Measurements from ENCODE around the gene DUSP9.

DUSP9 gene

DNA sequence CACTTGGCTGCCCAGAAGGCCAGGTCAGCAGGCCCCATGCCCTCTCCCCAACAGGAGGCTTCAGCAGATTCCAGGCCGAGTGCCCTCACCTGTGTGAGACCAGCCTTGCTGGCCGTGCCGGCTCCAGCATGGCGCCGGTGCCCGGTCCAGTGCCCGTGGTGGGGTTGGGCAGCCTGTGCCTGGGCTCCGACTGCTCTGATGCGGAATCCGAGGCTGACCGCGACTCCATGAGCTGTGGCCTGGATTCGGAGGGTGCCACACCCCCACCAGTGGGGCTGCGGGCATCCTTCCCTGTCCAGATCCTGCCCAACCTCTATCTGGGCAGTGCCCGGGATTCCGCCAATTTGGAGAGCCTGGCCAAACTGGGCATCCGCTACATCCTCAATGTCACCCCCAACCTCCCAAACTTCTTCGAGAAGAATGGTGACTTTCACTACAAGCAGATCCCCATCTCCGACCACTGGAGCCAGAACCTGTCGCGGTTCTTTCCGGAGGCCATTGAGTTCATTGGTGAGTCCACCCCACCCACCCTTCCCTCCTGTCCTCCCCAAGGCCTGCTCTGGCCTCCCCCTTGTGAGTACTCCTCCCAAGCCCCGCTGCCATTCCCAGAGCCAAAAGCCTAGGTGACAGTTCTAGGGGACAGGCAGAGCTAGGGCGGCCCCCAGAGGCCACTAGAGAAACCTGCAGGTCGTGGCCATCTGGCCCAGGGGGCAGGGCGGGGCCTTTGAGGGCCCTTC, 2.3 kb downstream of the DUSP9 start:
- peak; percentile 67 for DNase-seq

DNA sequence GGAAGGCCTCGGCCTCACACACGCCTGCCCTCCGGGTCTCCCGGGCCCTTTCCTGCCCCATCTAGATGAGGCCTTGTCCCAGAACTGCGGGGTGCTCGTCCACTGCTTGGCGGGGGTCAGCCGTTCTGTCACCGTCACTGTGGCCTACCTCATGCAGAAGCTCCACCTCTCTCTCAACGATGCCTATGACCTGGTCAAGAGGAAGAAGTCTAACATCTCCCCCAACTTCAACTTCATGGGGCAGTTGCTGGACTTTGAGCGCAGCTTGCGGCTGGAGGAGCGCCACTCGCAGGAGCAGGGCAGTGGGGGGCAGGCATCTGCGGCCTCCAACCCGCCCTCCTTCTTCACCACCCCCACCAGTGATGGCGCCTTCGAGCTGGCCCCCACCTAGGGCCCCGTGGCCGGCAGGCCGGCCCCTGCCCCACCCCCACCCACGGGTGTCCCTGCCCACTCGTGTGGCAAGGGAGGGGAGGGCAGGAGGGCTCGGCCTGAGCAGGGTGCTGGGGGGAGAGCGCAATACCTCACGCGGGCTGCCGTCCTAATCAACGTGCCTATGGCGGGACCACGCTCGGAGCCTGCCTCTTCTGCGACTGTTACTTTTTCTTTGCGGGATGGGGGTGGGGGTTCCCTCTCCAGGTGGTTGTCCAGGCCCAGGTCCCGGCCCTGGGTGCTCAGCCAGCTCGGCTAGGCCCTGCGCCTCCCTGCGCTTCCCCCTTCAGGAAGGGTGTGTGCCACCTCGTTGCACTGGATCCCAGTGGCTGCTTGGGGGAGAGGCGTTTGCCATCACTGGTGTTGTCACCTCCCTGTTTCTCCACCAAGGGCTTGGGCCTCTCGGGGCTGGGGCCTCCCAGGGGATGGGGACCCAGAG, 3.1 kb downstream of the DUSP9 start:
- DNase-seq: no peak

DNA sequence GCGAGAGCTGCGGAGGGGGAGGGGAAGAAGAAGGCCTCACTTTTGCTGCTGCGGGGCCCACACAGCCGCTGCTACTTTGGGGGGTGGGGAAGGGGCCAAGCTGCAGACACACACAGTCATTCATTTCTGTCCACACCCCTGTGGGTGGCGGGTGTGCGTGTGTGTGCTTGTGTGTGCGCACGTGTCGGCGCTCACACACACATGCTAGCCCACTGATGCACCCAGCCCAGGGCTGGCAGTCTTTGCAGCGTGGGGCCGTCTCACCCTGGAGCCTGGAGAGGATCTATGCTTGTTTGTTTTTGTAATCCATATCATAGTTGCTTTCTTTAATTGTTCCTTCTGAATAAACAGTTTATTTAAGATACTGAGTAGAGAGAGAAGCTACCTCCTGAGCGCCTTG, 4.0 kb downstream of the DUSP9 start:
- DNase-seq: no peak

DNA sequence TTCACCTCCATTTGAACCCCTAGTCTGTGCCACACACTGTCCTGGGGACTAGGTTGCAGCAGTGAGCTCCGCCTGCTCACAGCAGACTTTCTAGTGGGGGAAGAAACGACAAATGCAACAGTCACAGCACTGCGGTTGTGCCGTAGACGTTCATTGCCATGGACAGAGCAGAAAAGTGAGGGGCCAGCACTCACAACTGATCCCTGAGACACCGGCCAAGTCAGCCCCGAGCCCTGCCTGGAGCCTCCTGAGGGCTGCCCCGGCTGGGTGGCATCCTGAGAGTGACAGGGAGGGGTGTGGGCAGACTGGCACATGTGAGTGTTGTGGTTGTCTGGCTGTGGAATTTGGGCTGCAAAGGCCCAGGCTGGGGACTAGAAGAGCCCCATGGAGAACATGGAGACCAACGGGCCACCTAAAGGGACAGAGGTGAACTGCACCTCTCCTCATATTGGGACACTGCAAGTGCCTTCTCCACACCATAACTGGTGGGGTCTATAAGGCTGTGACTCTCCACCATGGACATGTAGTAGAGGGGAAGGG, 4.6 kb downstream of the DUSP9 start:
- peak; percentile 47 for DNase-seq

DNA sequence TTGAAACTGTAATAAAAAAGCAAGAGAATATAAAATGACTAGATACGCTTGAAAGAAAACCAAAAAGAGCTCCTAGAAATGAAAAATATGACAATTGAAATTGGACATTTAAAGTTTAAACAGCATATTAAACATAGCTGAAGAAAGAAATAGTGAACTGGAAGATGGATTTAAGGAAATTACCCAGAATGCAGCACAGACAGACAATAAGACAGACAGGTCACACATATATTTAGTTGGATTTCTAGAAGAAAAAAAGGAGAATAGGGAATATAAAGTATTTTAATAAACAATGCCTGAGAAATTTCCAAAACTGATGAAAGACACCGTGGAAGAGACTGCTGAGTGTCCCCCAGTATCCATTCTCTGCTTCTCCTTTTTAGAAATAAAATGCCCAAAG, 6.6 kb downstream of the DUSP9 start:
- DNase-seq: no peak

DNA sequence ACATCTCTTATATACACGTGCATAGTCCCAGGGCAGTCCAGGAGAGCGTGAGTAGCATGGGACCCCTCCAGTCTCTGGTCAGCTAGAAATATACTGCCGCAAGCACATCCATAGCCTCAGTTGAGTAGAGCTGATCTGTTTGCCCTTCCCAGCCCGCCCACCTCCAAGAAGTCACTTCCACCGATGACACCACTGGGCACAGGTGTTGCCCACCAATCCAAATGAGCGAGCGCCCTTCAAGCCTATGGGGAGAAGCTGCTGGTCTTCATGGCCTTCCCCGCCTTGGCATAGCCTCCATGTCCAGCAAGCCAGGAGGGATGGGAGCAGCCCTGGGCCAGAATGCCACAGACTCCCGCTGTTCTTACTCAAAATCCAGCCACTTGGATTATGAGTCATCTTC, 10.2 kb downstream of the DUSP9 start:
- no peak for DNase-seq

DNA sequence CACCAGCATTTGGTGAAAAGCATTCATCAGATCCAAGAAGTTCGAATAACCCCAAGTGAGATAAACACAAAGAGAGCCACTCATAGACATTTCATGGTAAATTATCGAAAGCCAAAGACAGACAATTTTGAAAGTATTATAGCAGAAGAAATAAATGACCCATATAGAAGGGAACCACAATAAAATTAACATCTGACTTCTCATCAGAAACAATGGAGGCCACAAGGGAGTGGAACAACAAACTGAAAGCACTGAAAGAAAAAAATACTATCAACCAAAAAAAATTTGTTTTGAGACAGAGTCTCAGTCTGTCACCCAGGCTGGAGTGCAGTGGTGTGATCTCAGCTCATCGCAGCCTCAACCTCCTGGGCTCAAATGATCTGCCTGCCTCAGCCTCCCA, 12.3 kb downstream of the DUSP9 start:
- DNase-seq: no peak

DNA sequence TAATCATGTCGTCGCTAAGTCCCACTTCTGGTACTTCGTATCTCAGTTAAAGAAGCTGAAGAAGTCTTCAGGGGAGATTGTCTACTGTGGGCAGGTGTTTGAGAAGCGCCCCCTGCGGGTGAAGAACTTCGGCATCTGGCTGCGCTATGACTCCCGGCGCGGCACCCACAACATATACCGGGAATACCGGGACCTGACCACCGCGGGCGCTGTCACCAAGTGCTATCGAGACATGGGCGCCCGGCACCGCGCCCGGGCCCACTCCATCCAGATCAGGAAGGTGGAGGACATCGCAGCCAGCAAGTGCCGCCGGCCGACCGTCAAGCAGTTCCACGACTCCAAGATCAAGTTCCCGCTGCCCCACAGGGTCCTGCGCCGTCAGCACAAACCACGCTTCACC, 15.3 kb downstream of the DUSP9 start:
- peak; percentile 60 for DNase-seq

DNA sequence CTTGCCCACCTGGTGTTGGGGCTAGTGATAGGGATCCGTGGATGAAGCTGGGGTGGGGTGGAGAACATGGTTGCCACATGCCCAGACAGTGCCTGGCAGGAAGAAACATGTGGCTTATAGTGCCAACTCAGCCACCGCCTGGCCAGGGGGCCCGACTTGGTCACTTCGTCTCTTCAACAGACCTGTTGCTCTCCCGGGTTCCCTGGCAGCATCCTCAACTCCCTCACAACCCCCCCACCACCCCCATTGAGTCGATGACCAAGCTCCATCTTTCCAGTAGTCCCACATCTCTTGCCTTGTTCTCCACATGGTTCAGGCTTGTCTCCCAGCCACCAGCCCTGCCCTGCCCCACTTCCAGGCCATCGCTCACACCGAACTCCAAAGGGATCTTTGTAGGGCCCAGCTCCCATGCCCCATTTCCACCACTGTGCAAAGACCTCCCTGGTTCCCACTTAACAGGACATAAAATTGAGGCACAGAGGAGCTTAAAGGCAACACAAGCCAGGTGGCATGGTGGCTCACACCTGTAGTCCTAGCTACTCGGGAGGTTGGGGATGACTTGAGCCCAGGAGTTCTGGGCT, 18.8 kb downstream of the DUSP9 start:
- DNase-seq: no peak

DNA sequence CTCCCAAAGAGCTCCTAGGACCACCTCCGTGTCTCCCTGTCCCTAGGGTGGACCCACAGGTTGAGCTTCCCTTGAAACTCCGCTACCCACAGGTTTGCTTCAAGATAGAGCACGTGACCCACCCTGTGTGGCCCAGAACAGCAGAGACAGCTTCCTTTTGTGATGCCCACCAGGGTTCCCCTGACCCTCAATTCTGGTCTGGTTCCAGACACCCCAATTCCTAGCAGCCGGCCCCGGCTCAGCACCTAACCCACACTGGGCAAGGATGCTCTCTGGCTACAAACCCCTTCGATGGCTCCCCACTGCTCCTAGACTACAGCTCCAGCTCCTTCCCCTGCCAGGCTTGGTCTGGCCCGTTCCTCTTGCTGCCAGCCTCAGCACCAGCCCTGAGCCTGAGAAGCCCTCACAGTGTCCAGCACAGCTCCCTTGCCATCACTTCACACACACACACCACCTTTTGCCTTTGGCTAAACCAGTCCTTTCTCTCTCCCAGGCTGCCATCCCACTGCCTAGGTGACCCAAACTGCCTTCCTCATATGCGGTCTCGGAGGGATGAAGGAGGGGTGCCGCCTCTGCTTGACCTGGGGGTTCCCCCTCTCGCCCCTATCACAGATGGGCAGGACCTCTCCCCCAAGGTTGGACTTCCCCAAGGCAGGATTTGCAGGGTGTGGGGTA, 20.4 kb downstream of the DUSP9 start:
- DNase-seq: no peak

DNA sequence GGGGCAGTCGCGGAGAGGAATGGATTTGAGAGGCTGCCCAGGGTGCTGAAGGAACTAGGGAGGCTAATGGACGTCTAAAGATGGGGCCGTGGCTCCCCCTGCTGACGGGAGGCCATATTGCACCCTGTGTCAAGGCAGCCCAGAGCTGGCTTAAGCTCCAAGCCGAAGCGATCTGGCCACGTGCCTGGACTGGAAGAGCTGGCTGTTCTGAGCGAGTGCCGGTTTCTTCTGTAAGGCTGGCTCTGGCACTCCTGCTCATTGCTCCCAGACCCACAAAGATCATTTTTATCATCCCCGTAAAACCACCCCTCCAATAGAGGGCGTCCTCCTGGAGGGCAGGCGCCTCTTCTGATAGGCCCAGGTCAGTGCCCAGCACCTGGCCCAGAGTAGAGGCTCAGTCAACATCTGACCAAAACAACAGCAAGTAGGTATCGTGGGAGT, 21.0 kb downstream of the DUSP9 start:
- DNase-seq: peak; percentile 83

DNA sequence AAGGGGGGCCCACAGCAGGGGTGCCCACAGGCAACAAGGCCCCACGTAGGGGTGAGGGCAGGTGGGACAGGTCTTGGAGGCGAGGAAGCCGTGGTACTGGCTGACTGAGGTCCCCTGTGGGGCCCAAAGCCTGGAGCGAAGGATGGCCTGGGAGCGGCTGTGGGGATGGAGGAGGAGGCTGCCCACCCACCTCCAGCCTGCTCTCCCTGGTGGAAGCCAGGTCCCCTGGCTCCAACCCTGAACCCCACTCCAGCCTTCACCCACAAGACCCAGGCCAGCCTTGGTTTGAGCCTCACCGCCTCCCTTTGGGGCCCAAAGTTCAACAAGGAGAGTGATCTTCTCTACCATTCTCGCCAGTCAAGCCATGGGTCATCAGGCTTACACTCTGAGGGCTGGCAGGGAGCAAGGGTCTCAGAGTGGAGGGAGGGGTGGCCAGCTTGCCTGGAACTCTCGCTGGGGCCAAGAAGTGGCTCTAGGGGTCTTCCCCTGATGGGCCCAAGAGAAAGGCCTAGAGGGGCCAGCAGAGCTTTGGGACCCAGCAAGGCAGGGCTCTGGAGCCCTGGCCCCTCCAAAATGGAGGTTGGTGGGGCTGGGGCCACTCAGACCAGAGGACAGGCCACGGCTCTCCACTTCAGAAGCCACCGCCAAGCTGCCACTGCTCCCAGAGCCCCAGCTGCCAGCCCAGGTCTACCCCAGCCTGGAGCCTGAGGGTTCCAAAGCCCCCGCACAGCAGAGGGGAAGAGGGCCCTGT, 21.6 kb downstream of the DUSP9 start:
- DNase-seq: no peak

DNA sequence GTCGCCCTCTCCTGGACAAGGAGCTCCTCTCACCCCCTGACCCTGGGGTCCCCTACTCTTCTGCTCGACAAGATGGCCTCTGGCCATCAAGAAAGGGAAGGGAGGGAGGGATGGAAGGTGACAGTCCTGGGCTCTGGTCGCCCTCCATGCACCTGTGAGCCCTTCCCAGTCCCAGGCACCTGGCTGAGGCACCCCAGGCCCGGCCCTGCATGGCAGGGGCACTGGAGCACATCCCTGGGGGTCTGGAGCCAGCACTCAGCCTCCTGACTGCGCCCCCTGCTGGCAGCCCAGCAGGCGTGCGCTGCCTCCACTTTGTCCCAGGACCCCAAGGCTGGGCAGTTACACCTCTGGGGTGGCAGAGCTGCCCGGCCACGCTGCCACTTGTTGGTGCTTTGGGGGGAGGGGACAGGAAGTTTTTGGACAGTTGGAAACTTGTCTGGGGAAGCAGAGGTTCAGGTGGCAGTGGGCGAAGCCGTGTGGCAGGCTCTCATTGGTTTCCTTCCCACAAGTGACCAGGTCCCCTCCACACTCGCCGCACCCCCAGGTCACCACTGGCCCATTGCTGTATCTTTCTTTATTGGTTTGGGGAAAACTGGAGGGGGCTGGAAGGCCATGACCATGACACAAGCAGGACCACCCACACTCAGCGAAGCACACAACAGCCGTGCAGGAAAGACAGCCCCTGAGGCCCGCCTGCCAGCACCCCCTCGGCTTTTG, 22.3 kb downstream of the DUSP9 start:
- peak; percentile 49 for DNase-seq

DNA sequence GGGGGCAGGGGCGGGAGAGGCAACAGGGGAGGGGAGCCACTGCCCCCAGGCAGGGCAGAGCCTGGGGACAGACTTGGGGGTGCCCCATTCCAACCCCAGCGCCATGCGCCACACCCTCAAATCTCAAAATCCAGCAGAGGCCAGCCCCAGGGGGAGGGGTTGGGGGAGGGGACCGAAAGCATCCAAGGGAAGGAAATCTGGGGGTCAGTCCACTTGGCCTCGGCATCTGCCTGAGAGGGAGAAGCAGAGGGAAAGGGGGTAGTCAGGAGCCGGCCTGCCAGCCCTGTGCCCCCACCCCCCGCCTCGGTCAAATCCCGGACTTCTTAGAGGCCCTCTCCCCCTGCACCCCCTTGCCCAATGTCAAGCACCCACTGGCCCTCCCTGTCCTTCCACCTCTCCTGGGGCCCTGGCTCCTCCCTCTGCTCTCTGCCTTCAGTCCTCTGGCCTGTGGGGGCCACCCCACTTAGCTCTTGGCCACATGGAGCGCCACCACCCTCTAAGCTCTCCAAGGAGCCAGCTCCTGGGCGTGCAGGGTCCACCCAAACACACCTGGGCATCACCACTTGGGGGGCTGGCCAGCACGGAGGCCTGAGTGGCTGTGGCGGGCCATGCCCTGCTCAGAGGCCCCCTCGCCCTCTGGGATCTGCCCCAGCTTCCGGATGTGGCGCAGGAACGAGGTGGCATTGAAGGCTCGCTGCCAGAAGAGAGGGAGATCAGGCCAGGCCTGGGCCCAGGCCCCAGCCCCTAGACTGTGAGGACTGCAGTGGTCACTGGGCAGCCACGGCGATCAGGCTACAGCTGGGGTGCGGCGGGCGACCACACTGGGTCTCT, 23.1 kb downstream of the DUSP9 start:
- DNase-seq: no peak

DNA sequence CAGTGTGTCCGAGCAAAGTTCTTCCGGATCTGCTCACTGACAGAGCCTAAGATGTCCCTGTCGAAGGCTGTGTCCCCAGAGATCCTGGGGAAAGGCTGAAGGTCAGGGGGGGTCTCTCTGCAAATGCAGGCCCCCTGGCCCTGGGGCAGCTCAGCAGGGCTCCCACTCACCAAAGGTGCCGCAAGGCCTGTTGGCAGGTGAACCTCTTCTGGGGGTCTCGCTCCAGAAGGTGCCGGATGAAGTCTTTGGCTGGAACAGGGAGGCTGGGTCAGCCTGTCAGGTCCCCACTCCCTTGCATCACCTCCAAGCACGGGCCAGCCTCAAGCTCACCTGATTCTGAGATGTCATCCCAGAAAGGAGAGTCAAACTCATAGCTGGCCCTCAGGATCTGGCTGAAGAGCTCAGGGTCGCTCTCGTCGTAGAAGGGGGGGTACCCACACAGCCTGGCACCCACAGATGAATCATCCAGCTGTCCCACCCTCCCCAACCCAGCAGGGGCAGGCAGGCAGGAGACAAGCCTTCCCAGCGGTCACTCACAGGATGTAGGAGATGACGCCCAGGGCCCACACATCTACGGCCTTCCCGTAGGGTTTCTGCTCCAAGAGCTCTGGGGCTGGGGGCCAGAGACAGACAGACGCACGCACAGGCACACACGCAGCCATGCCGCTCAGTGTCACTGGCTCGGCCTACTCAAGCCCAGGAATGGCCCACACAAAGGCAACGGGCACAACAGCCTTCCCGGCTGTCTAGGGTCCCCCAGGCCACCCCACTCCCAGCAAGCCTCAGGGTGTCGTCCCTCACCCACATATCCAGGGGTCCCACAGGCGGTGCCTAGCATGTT, 24.0 kb downstream of the DUSP9 start:
- DNase-seq: no peak

DNA sequence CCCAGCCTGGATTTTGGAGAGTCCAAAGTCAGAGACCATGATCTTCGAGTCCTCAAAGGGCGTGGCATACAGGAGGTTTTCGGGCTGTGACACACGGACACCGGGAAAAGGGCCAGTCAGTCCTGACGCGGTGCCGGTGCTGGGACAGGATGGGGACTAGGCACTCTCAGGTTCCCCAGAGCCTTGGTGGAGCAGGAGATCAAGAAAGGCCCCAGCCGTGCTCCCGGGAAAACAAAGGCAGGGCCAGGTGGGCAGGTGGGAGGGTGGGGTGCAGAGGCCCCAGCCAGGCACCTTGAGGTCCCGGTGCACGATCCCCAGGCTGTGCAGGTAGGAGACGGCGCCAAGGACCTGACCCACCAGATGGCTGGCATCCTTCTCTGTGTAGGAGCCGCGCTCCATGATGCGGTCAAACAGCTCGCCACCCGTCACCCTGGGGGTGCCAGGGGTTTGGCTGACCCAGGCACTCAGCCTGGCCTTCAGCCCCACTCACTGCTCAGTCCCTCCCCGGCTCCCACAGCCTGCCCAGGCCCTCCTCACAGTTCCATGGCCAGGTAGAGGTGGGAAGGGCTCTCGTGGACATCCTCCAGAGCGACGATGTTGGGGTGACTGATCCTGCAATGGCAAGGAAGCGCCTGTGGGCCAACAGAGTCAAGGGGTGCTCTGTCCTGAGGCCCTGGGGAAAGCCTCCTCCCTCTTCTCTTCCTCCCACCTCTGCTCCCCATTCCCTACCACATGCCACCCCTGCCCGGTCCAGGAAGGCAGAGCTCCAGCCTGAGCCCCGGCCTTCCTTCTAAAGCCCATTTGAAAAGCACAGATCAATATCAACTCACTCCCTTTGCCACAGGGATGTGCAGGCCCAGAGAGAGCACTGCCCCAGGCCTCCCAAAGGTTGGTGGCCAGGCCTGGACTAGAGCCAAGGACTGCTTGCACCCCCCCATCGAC, 24.9 kb downstream of the DUSP9 start:
- no peak for DNase-seq

DNA sequence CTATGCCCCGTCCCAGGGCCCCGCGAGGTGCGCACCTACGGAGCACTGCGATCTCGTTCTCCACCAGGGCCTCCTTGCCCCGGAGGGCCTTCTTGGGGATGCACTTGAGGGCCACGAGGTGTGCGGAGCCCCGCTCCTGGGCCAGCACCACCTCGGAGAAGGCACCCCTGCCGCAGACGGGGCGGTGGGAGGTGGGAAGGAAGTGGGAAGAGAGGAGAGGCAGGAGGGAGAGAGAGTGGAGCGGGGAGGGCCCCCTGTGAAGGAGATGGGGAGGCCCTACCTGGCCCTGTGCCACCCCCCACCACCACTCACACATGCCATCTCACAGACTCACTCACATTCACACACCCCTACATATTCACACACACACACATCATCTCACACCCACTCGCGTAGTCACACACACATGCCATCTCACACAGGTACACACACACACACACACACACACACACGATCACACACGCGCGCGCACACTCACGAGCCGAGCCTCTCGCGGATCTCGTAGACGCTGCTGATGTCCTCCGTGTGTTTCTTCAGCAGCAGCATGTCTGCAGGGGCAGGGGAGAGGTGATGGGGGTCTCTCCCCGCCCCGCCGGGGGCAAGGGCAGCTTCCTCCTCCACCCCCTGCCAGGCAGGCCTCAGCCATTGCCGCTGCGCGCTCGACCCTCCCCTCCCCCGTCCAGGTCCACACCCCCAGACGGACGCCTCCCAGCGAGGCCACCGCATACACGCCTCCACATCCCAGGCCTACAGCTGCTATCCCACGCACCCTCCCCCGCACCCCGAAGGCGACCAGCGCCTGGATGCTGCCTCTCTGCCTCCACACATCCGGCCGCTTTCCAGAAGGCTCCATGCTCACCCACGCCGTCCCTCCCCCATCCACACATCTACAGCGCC, 25.8 kb downstream of the DUSP9 start:
- DNase-seq: no peak

Data from RPMI8226 (cell line).